Activated T-cell treated with anti-CD3 and anti-CD28 coated beads, Interleukin-2, amount 50 U/mL, for 4 hours (primary cell): ENCODE data around the gene HSBP1L1. TPM values are rescaled to one million over a fixed set of nuclear protein-coding genes. Genes with fewer than 3 reads are reported as not detected.

ENCODE experiments used
- ATAC-seq, 2 donors: fragments of 200-7000 bp; cut with Tn5 transposase; one replicate each; pipeline ENCODE4 v1.10.0; 2021
- DNase-seq: peaks from one replicate; pipeline ENCODE4 v3.0.0-alpha.2; 2020
- H3K27me3 Mint-ChIP-seq: one replicate; pipeline ENCODE4 v1.8.0; 2021; ENCODE audit warnings: low read depth, mixed read lengths
- H3K36me3 Mint-ChIP-seq: one replicate; pipeline ENCODE4 v1.8.0; 2022; ENCODE audit warnings: mixed read lengths; ENCODE audit not compliant: insufficient read depth
- H3K4me1 Mint-ChIP-seq: one replicate; pipeline ENCODE4 v1.8.0; 2021; ENCODE audit warnings: low read depth, mixed read lengths
- H3K4me3 Mint-ChIP-seq: one replicate; pipeline ENCODE4 v1.8.0; 2021; ENCODE audit warnings: mild to moderate bottlenecking, moderate library complexity, mixed read lengths
- H3K9me3 Mint-ChIP-seq: one replicate; pipeline ENCODE4 v1.8.0; 2021; ENCODE audit warnings: mixed read lengths
- total RNA-seq, 3 donors: library from RNA; stranded (reverse); gene quantifications; one replicate each; pipeline ENCODE4 v1.2.1, GENCODE V29; 2021

The HSBP1L1 gene
- total RNA-seq, 3 donors from 2014 or later = 1.5 to 4.8 (median 2.2) TPM

DNA sequence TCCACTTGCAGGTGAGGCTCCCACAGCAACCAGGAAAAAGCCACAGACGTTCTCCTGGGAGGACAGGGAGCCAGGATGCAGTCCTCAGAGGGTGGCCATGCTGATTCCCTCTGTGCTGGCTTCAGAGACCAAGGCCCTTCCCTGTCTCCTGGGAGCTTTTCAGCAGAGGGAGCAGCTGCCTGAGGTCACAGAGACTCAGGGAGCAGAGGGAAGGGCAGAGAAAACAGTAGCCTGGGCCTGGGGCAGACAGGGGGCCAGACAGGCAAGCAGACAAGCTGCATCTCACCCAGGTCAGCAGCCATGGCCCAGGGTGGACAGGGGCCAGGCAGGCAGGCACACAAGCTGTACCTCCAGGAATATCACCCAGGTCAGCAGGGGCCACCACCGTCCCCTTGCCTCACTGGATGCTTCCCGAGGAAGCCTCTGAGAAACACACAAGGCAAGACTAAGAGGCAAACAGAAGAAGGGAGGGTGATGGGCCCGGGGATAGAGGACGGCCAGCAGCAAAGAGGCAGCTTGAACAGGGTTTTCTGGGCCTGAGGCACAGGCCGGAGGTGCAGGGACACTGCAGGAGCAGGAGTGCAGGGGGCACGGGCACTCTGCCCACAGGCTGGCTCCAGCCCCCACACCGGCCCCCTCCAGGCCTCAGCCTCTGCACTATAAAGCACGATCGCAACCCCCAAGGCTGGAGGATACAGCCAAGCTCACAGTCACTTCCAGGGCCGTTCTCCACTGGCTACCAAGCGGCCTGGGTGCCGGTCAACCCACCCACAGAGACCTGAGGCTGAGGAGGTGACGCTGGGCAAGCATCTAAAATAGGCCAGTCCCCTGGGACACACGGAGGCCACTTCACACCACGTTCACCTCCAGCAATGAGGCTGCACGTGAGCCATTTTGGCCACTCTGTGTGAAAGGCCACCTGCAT lies 19.1 kb upstream of the HSBP1L1 start:
- no peaks in the 10 kb centered on the region for H3K9me3 Mint-ChIP-seq
- no peak for DNase-seq
- H3K27me3 Mint-ChIP-seq = no peaks in the 10 kb centered on the region
- peaks cover 14% of the 10 kb centered on the region for H3K36me3 Mint-ChIP-seq
- ATAC-seq = no peak
- peaks cover 49% of the 10 kb centered on the region for H3K4me1 Mint-ChIP-seq
- no peak overlapping the region for H3K4me3 Mint-ChIP-seq

DNA sequence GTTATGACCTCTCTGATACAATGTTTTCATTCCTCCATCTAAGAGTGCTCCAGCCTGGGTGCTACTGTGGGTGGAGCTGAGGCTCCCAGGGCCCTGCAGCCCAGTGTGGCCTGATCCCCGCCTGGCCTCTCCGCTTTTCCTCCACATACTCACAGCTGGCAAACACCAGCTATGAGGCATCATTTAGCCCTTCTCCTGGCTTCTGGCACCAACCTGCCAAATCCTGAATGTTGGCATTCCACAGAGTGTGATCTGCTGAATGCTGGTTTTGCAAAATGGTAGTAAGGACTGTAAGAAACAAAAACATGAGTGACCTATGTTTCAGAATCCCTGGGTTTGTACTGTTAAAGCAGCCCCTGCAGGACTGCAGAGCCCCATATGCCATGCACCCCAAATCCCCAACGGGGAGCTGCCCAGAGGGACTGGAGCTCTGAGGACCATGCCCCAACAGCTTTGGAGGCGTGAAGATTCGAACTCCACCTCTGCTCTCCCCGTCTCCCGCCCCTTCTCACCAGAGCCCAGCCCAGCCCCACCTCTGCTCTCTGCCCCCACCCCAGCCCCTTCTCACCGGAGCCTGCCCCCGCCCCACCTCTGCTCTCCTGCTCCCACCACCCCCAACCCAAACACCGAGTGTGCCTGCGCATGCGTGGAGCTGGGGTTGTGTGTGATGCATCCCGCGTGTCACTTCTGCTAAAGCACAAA lies 17.2 kb upstream of the HSBP1L1 start:
- no peak overlapping the region for H3K4me3 Mint-ChIP-seq
- no peak for ATAC-seq
- DNase-seq = no peak
- no peaks in the 10 kb centered on the region for H3K27me3 Mint-ChIP-seq
- peaks cover 51% of the 10 kb centered on the region for H3K4me1 Mint-ChIP-seq
- no peaks in the 10 kb centered on the region for H3K9me3 Mint-ChIP-seq
- peaks cover 7% of the 10 kb centered on the region for H3K36me3 Mint-ChIP-seq

DNA sequence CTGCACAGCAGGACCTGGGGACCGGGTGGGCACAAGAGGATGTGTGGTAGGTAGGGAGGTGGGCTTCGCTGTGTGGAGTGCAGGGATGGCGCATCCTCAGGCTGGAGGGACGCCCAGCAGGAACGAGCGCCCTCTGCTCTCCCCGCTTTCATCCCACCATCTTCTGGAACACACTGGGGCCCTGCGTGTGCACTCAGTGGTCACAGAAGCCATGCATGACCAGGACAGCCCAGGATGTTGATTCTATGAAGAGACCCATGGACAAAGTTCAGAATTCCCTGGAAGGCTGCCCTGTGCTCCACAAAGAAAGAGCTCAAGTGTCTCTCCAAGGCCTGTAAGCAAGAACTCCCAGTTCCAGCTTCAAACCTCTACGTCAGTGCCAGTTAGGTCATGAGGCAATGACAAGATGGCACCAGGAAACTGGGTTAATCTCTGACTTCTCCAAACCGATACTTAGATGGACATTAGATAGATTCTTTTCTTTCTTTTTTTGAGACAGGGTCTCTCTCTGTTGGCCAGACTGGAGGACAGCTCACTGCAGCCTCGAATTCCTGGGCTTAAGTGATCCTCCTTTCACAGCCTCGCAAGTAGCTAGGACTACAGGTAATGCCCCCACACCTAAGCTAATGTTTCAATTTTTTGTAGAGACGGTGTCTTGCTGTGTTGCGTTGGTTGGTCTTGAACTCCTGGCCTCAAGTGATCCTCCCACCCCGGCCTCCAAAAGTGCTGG lies 16.4 kb upstream of the HSBP1L1 start:
- no peaks in the 10 kb centered on the region for H3K27me3 Mint-ChIP-seq
- no peak overlapping the region for H3K4me3 Mint-ChIP-seq
- no peaks in the 10 kb centered on the region for H3K36me3 Mint-ChIP-seq
- H3K4me1 Mint-ChIP-seq = peaks cover 48% of the 10 kb centered on the region
- H3K9me3 Mint-ChIP-seq = no peaks in the 10 kb centered on the region
- no peak for ATAC-seq
- DNase-seq = no peak

DNA sequence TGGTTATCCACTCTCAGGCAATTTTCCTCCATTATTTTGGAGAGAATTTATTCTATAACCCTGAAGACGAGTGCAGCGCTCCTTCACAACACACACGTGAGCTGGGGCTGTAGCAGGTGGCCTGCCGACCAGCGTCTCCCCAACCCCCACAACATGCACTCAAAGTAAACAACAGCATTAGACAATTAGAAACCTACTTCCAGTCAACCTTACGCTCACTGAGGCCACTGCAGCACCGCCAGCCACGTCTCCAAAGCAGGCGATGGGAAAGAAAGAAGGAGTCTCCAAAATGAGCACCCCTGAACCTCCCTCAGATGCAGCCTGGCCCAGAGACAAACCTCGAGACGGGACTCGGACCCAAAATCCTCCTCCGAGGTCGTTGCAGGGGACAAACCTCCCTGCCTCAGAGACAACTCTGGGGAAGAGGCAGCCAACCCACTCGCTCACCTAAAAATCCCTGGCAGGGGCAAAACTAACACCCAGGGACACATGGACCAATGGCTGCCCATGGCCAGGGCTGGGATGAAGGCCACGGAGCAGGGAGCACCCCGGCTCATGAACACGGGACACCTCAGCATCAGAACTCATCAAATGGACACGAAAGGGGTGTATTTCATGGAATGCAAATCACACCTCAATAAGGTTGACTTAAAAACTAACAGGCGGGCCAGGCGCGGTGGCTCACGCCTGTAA lies 15.6 kb upstream of the HSBP1L1 start:
- H3K4me3 Mint-ChIP-seq = peak overlapping the region; percentile 81
- no peaks in the 10 kb centered on the region for H3K9me3 Mint-ChIP-seq
- DNase-seq (no peak), ATAC-seq (no peak)
- H3K27me3 Mint-ChIP-seq = no peaks in the 10 kb centered on the region
- no peaks in the 10 kb centered on the region for H3K36me3 Mint-ChIP-seq
- H3K4me1 Mint-ChIP-seq = peaks cover 46% of the 10 kb centered on the region

DNA sequence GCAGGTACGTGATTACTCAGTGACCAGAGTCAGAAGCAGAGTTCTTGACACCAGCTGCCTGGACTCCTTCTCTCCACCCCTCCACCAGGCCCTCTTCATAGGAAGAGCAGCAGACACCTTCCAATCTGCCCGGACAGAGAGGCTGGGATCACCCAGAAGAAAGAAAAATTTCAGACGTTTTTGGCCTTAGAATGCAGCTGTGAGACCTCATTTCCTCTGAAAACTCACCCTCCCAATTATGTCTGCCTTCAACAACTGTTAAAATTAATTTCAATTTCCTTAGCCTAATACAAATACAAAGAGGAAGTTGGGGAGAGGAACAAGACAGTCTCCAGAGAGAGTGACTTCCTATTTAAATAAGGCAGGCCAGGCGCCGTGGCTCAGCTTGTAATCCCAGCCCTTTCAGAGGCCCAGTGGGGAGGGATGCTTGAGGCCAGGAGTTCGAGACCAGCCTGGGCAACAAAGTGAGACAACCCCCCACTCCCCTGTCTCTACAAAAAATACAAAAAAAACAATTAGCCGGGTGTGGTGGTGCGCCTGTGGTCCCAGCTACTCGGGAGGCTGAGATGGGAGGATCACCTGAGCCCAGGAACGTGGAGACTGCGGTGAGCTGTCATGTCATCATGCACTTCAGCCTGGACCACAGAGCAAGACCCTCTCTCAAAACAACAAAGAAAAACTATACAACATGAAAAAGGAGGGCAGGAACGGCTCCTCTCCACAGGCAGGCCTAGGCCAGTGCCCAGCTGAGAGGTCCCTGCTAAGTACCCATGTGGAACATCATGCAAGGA lies 14.6 kb upstream of the HSBP1L1 start:
- Mint-ChIP-seq H3K4me3 (peak overlapping the region; percentile 81), H3K4me1 (peaks cover 37% of the 10 kb centered on the region), H3K27me3 (no peaks in the 10 kb centered on the region), H3K9me3 (no peaks in the 10 kb centered on the region), H3K36me3 (no peaks in the 10 kb centered on the region)
- DNase-seq (no peak), ATAC-seq (no peak)

DNA sequence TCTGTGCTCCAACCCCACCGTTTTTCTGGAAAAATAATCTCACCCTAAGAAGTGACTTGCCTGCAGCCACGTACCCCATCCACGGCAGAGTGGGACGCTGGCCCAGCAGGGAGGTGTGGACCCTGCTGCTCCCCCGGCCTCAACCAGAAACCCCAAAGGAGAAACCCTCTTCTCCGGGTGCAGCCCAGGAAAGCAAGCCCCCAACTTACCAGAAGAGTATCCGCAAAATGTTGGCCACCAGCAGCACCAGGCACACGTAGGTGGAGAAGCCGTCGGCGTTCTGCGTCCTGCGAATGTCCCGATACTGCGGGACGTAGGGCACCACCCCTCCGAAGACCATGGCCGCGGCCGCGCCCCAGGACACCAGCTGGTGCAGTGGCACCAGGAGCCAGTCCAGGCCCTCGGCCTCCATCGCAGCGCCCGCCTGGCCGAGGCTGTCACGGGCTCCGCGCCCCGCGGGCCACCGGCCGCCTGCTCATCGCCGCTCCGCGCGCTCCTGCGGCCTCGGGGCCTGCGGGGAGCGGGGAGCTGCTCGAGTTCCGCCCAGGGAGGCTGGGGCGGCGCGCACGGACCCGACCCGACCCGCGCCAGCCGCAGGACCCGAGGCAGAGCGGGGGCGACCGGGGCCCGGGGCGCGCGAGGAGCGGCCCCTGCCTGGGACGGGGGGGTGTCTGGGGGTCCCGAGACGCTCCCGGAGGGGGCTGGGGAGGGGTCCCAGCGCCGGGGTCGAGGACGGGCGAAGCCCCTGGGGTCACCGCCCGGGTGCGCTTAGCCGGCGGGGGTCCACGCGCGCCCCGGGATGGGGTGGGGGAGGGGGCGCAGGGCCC lies 13.7 kb upstream of the HSBP1L1 start:
- Mint-ChIP-seq H3K4me1 (peaks cover 33% of the 10 kb centered on the region), H3K9me3 (no peaks in the 10 kb centered on the region), H3K27me3 (no peaks in the 10 kb centered on the region), H3K36me3 (no peaks in the 10 kb centered on the region), H3K4me3 (peak overlapping the region; percentile 81)
- ATAC-seq (peak; percentile 42 to 46), DNase-seq (no peak)

DNA sequence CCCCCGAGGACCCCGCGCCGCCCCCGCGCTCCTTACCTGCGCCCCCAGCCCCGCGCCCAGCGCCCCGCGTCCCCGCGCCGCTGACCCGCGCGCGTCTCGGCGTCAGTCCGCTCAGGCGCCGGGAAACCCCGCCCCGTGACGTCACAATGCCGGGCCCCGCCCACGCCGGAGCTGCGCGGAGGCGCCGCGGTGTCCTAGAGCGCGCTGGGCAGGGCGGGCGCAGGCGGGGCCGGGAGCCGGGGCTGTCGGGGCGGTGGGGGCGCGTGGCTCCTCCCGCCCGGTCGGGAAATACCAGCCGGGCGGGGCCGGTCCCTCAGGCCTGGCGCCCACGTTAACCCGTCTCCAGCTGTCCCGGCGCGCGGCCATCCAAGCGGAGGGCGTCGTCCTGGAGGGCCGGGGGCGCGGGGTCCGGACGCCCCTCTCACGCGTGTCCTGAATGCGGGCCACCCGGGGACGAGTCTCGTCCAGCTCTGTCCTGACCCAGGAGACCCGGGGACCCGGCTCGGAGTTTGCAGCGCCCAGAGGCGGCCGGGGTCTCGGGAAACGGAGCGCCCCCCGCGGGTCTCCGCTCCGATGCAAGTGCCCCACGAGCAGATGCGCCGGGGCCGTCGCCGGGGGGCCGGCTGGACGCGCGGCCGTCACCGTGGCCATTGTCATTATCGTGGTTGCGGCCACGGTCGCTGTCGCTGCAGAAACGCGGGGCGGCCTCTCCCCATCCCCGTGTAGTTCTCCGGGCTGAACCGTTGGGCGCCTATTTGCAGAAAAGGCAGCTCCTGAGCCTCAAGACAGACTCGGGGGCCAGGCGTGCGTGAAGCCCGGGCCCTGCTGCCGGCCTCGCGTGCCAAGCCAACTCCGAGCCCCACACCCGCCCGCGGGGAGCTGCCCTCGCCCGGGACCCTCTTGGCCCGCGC lies 12.6 kb upstream of the HSBP1L1 start, which contains the start of gene SLC66A2:
Gene SLC66A2 (minus strand): TSS at position 109 of the 911 bp plus-strand sequence. CDS start 727 bp downstream, outside the sequence.
- Mint-ChIP-seq H3K27me3 (no peaks in the 10 kb centered on the region), H3K9me3 (no peaks in the 10 kb centered on the region), H3K4me3 (peak within 1 kb of the TSS; percentile 81), H3K4me1 (peaks cover 27% of the 10 kb centered on the region), H3K36me3 (no peaks in the 10 kb centered on the region)
- DNase-seq (peak; percentile 98), ATAC-seq (peak; percentile 87 to 91)

DNA sequence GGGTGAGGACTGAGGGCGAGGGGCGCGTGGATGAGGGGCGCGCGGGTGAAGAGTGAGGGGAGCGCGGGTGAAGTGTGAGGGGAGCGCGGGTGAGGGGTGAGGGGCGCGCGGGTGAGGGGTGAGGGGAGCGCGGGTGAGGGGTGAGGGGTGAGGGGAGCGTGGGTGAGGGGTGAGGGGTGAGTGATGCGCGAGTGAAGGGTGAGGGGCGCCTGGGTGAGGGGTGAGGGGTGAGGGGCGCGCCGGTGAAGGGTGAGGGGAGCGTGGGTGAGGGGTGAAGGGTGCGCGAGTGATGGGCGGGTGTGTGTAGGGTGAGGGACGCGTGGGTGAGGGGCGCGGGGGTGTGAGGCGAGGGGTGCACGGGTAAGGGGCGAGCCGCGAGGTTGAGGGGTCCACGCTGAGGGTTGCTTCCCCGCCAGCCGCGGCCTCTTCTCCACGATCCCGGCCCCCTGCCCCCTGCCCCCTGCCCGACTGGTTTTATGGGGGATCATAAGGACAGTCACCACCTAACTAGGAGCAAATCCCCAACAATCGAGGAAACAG lies 11.9 kb upstream of the HSBP1L1 start:
- Mint-ChIP-seq H3K4me3 (peak overlapping the region; percentile 46), H3K27me3 (no peaks in the 10 kb centered on the region), H3K9me3 (no peaks in the 10 kb centered on the region), H3K4me1 (peaks cover 27% of the 10 kb centered on the region), H3K36me3 (no peaks in the 10 kb centered on the region)
- DNase-seq (no peak), ATAC-seq (no peak)

DNA sequence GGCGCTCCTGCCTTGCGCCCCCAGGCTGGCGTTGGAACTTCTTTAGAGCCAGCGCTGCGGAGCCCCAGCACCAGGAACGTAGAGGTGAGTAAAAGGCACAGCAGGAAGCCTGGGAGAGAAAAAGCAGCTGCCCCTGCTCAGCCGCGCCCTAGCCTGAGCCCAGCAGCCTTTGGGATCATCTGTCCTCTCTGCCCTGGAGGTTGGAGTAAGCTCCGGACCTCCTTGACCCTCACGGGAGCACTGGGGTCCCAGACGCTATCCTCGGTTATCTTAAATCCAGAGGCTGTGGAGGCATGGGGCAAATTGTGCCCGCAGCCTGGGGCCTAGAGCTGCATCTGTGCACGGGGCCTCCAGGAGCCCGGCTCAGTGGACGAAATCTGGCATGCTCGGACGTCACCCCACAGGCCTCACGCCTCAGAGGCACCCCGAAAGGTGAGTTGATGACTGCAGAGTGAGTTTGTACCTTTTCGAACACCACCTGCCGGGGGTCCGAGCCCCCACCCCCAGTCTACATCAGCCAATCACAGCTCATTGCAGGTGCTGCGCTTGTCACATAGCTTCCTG lies 11.4 kb upstream of the HSBP1L1 start:
- H3K27me3 Mint-ChIP-seq = no peaks in the 10 kb centered on the region

DNA sequence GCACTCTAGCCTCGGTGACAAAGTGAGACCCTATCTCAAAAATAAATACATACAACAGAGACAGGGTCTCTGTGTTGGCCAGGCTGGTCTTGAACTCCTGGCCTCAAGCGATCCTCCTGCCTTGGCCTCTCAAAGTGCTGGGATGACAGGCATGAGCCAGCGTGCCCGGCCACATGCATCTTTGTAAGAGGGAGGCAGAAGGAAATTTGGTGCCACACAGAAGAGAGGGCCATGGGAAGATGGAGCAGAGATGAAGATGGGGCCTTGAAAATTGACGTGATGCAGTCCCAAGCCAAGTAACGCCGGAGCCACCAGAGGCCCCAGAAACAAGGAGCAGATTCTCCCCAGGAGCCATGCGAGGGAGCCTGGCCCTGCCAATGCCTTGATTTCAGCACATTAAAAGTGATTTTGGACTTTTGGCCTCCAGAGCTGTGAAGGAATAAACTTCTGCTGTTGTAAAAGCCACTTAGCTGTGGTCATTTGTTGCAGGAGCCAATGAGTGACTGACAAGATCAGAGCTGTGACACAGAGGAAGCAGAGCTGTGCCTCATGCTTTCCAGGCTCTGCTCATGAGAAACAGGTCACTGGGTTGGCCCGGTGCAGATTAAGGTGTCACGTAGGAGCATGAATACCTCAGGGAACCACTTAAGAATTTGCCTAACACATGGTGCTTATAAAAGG lies 10.3 kb upstream of the HSBP1L1 start:
- ATAC-seq (no peak), DNase-seq (no peak)
- no peaks in the 10 kb centered on the region for H3K27me3 Mint-ChIP-seq
- H3K4me3 Mint-ChIP-seq = no peak overlapping the region
- H3K4me1 Mint-ChIP-seq = peaks cover 17% of the 10 kb centered on the region
- H3K9me3 Mint-ChIP-seq = no peaks in the 10 kb centered on the region
- no peaks in the 10 kb centered on the region for H3K36me3 Mint-ChIP-seq

More for the DNA sequence above, 11.4 kb upstream of the HSBP1L1 start:
- H3K4me1 Mint-ChIP-seq = peaks cover 27% of the 10 kb centered on the region
- peak overlapping the region; percentile 53 for H3K4me3 Mint-ChIP-seq
- DNase-seq (no peak), ATAC-seq (no peak)
- H3K36me3 Mint-ChIP-seq = no peaks in the 10 kb centered on the region
- no peaks in the 10 kb centered on the region for H3K9me3 Mint-ChIP-seq

DNA sequence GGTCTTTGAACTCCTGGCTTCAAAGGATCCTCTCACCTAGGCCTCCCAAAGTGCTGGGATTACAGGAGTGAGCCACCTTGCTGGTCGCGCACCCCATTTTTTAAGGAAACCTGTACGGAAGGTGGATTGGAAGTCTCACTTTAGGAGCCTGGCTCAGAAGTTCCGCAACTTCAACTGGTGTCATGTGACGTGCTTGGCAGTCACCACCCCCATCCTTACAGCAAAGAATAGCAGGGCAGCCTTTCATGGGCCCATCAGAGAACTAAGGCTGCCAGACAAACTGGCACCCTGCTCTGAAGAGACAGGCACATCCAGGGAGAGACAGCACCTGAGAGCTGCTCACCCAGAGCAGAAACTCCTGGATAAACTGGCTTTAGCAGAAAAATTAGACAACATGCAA lies 9.7 kb upstream of the HSBP1L1 start:
- DNase-seq = no peak
- Mint-ChIP-seq H3K4me1 (peaks cover 13% of the 10 kb centered on the region), H3K36me3 (no peaks in the 10 kb centered on the region), H3K27me3 (no peaks in the 10 kb centered on the region), H3K9me3 (no peaks in the 10 kb centered on the region), H3K4me3 (no peak overlapping the region)
- no peak for ATAC-seq
